ENCODE results near the gene OVAAL.

Gene OVAAL

DNA sequence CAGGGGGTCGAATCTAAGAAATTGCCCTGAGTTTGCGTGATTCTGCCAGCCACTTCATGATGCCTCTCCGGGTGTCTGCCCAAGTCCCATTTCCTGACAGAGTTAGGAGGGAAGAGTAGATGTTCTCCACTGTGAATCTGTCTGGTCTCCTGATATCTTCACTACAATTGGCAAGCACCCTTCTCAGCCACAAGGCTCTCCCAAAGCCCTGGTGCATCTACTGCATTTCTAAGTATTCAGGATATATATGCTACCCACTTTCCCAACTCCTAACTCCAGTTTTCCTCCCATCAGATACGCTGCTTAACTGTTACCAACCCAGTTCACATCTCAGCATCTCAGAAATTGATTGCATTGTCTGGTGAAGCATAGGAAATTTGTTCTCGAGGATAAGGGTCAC lies 25.9 kb upstream of the OVAAL start:
- DNase-seq (ENCODE audit: extremely low read depth, low read depth): no peak
- TF ChIP-seq CTCF (IDR thresholded peaks at IDR 0.05; ENCODE audit: low read depth, low read length): no peak

- TF ChIP-seq CTCF (IDR thresholded peaks at IDR 0.05; ENCODE audit: low read depth, low read length): peak; percentile 68
- no peak for DNase-seq (ENCODE audit: extremely low read depth, low read depth)
Measured at GRCh38 chr1:180533266-180533987, 25.3 kb upstream of the OVAAL start.

- DNase-seq (ENCODE audit: extremely low read depth, low read depth): no peak
- no peak for TF ChIP-seq CTCF (IDR thresholded peaks at IDR 0.05; ENCODE audit: low read depth, low read length)
Measured at GRCh38 chr1:180534214-180534613, 24.6 kb upstream of the OVAAL start.

GRCh38 chr1:180535418-180535999 lies 23.3 kb upstream of the OVAAL start:
- no peak for TF ChIP-seq CTCF (IDR thresholded peaks at IDR 0.05; ENCODE audit: low read depth, low read length)
- no peak for DNase-seq (ENCODE audit: extremely low read depth, low read depth)

DNA sequence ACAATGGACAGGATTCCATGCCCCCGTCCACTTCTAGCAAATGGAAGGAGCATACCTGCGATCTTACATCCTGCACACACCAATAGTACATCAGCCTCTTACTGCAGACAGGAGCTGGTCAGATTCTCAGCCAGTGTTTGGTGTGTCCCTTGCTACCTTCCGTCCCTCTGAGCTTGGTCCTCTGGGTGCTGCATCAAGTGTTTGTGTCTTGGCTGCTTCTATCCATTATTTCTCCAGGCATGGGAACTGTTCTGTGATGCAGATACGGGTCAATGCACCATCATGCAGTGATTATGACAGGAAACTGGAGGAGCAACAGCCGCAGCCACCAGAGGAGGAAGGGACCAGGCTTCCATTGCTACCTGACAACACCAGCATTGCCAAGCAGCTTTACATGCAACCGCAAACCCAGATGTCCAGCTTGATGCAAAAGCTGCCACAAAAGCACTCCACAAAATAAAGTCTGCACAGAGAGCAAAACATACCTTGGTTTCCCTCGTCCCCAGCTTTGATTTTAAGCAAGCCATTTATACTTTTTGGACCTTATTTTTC lies 21.9 kb upstream of the OVAAL start:
- no peak for DNase-seq (ENCODE audit: extremely low read depth, low read depth)
- no peak for TF ChIP-seq CTCF (IDR thresholded peaks at IDR 0.05; ENCODE audit: low read depth, low read length)

GRCh38 chr1:180539136-180539535 lies 19.6 kb upstream of the OVAAL start:
- DNase-seq (ENCODE audit: extremely low read depth, low read depth): no peak
- TF ChIP-seq CTCF (IDR thresholded peaks at IDR 0.05; ENCODE audit: low read depth, low read length): no peak

Measured in AG09319 (cell line).